Measurements from ENCODE around the gene SLC29A3. TPM values are rescaled to one million over a fixed set of nuclear protein-coding genes. Genes with fewer than 3 reads are reported as not detected.
"Not testable (repeated sequence)": the region's sequence is repeated elsewhere in the genome, so short reads cannot be mapped to it uniquely, and the experiment has no call there.

The SLC29A3 gene
- total RNA-seq, 1 experiment from 2014 or later, result 1.1 TPM

DNA sequence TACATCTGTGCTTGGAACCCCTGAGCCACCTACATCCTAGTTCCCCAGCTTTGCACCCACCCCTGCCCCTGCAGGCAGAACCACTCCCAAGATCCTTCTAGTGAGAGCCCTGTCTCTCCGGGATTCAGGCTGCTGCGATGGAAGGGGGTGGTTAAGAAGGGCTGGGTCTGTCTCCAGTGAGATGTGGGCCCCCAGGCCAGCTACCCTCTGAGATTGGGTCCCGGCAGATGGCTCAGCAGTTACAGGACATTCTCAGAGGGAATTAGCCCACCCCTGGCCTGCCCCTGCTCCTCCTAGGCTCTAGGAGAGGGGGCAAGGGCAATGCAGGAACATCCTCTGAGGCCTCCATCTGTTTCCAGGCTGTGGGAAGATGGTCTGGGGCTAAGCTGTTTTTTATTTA lies 27.7 kb downstream of the SLC29A3 start:
- Histone ChIP-seq H3K4me3 (no peak overlapping the region), H3K36me3 (no peaks in the 10 kb centered on the region), H3K27me3 (replicated peaks) (no peaks in the 10 kb centered on the region), H3K4me1 (replicated peaks) (no peaks in the 10 kb centered on the region), H3K27ac (no peak overlapping the region), H3K9me3 (replicated peaks) (no peaks in the 10 kb centered on the region)
- DNase-seq (ENCODE audit: low read depth in 1 of 2, low spot score in 2 of 2), result no peak

DNA sequence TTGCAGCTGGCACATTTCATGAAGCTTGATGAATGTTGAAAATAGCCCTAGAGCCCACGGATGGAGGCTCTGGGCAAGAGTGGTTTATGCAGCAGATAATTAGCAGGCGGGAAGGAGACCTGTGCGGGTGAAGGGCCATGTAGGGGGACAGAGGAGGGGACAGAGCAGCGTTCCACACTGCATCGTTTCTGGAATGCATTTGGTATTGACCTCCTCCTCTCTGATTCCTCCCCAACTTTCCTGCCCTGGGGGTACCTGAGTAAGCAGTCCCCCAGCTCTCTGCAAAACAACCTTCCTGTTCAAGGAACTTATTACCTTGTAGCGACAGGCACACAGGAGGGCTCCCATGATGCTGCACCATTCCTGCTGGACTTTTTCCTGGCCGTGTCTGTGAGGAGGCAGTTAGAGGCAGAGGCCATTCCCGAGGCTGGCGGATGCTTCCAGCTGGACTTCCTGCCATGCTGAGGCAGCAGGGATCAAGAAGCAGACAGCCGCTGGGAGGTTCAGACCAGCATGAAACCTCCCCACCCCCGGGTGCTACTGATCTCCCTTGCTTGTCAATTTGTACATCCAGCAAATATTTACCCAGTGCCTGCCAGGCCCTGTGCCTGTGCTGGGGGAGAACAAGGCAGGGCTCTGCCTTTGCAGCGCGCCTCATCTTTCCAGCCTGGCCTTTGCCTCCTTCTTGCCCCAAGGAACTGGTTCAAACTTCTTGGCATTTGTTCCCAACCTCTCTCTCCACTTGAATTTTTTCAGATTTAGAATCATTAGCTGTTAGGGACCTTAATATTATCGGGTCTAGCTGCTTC lies 28.7 kb downstream of the SLC29A3 start:
- Histone ChIP-seq H3K4me3 (no peak overlapping the region), H3K9me3 (replicated peaks) (no peaks in the 10 kb centered on the region), H3K36me3 (no peaks in the 10 kb centered on the region), H3K27ac (no peak overlapping the region), H3K27me3 (replicated peaks) (no peaks in the 10 kb centered on the region), H3K4me1 (replicated peaks) (no peaks in the 10 kb centered on the region)
- no peak for DNase-seq (ENCODE audit: low read depth in 1 of 2, low spot score in 2 of 2)

DNA sequence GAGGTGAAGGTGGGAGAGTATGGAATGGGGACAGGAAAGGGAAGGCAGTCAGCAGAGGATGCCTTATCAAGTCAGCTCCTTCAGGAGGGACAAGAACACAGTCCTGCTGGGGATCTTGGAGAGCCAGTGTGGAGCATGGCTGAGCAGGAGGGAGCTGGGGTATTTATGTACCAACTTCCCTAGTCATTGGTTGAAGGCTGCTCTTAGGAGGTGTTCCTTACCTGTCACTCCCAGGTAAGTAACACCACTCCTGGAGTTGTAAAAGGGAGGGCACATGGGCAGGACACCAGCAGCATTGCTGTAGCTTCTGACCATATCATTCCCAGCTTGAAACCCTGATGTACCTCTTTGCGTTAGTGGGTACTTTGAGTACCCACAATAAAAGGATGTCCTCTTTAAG lies 29.8 kb downstream of the SLC29A3 start:
- no peak for DNase-seq (ENCODE audit: low read depth in 1 of 2, low spot score in 2 of 2)
- no peaks in the 10 kb centered on the region for H3K4me1 ChIP-seq (replicated peaks)
- no peak overlapping the region for H3K4me3 ChIP-seq
- no peak overlapping the region for H3K27ac ChIP-seq
- no peaks in the 10 kb centered on the region for H3K9me3 ChIP-seq (replicated peaks)
- no peaks in the 10 kb centered on the region for H3K27me3 ChIP-seq (replicated peaks)
- H3K36me3 ChIP-seq, result no peaks in the 10 kb centered on the region

DNA sequence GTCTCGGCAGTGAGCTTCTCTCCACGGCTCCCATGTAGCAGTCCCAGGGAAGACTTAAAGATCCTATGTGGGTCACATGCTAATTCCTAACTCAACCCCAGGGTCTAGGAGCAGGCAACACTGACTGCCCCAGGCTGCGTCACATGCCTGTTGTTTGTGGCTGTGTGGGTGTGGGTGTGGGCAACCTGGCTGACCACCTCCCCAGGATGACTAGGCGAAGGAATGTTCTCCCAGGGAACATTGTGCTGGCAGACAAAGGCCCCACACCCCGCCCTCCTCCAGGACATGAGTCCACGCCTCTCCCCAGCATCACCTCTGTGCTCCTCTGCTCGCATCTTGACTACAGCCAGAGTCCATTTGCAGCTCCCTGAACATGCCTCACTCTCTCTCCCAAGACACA lies 30.3 kb downstream of the SLC29A3 start:
- Histone ChIP-seq H3K36me3 (no peaks in the 10 kb centered on the region), H3K27me3 (replicated peaks) (no peaks in the 10 kb centered on the region), H3K4me3 (no peak overlapping the region), H3K27ac (no peak overlapping the region), H3K9me3 (replicated peaks) (no peaks in the 10 kb centered on the region), H3K4me1 (replicated peaks) (no peaks in the 10 kb centered on the region)
- DNase-seq (ENCODE audit: low read depth in 1 of 2, low spot score in 2 of 2), result no peak

DNA sequence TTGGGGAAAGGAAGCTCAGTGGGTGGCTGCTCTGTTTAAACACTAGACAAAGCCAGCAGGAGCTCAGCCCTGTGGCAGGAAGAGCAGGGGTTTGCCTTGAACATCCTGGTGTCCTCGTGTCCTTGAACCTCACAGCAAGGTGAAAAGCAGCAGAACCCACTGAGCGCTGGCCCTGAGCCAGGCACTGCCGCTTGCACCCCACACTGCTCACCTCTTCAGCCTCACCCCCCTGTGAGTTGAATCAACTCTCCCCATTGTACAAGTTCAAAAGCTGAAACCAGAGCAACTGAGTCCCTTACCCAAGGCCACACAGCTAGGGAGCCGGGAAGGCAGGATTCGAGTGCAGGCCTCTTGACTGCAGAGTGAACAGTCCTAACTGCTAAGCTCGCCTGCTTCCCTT lies 32.0 kb downstream of the SLC29A3 start:
- Histone ChIP-seq H3K4me3 (no peak overlapping the region), H3K36me3 (no peaks in the 10 kb centered on the region), H3K4me1 (replicated peaks) (no peaks in the 10 kb centered on the region), H3K27ac (no peak overlapping the region), H3K9me3 (replicated peaks) (no peaks in the 10 kb centered on the region), H3K27me3 (replicated peaks) (no peaks in the 10 kb centered on the region)
- no peak for DNase-seq (ENCODE audit: low read depth in 1 of 2, low spot score in 2 of 2)

DNA sequence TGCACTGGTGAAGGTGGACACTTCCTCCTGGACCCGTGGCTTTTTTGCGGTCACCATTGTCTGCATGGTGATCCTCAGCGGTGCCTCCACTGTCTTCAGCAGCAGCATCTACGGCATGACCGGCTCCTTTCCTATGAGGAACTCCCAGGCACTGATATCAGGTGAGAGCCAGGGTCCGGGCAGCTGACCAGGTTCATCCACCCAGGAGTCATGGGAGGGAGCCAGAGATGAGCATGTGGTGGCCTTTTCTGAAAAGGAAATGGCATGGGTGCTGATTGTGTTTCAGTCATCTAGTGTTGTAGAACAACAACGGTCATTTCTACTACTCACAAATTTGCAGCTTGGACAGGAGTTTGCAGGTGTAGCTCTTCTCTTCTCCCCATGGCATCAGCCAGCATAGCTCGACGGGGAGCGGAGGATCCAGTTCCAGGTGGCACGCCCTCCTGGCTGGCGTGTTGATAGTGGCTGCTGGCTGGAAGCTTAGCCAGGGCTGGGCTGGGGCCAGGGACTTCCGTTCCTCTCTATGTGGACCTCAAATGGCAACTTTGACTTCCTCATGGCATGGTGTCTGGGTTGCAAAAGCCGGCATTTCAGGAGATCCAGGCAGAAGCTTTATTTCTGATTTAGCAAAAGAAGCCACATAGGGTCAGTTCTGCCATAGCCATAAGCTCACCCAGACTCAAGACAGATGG lies 32.7 kb downstream of the SLC29A3 start:
- H3K27ac ChIP-seq, result no peak overlapping the region
- H3K36me3 ChIP-seq, result no peaks in the 10 kb centered on the region
- H3K4me3 ChIP-seq, result no peak overlapping the region
- H3K27me3 ChIP-seq (replicated peaks), result no peaks in the 10 kb centered on the region
- no peaks in the 10 kb centered on the region for H3K4me1 ChIP-seq (replicated peaks)
- DNase-seq (ENCODE audit: low read depth in 1 of 2, low spot score in 2 of 2), result no peak
- no peaks in the 10 kb centered on the region for H3K9me3 ChIP-seq (replicated peaks)

DNA sequence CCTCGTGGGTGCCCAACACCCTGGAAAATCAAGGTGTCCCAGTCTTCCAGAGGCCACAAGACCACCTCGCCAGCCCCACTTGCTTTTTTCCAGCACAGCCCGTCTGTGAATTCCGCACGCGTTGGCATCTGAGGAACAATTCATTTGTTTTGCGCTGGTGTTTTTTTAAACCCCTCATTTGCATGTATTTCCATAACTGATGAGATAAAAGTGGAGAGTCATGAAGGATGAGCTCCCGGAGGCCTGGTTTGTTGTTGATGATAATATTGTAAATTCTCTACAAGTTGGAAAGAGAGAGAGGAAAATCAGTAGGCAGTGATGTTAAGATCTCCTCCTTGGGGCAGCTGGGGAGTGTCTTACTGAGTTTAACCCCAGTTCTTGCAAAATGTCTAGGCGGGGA lies 34.6 kb downstream of the SLC29A3 start:
- no peaks in the 10 kb centered on the region for H3K27me3 ChIP-seq (replicated peaks)
- no peaks in the 10 kb centered on the region for H3K4me1 ChIP-seq (replicated peaks)
- H3K4me3 ChIP-seq, result no peak overlapping the region
- DNase-seq (ENCODE audit: low read depth in 1 of 2, low spot score in 2 of 2), result no peak
- H3K36me3 ChIP-seq, result no peaks in the 10 kb centered on the region
- no peaks in the 10 kb centered on the region for H3K9me3 ChIP-seq (replicated peaks)
- H3K27ac ChIP-seq, result no peak overlapping the region

DNA sequence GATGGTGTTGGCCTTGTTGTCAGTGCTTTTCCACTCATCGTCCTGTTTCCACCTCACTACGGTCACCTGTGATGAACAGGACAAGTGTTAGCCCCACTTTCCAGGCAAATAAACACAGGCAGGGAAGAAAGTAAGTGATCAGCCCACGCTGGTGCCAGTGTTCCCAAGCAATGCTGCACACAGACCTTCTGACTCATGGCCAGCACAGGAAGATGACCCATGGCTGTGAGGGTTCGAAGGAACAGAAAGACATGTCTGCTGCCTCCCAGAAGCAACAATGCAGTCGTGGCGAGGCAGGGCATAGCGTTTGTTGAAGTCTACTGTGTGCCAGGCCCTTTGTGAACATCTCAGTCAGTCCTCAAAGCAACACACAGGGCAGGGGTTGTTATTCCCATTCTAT lies 35.7 kb downstream of the SLC29A3 start:
- Histone ChIP-seq H3K9me3 (replicated peaks) (no peaks in the 10 kb centered on the region), H3K27me3 (replicated peaks) (no peaks in the 10 kb centered on the region), H3K4me3 (no peak overlapping the region), H3K36me3 (no peaks in the 10 kb centered on the region), H3K4me1 (replicated peaks) (no peaks in the 10 kb centered on the region), H3K27ac (no peak overlapping the region)
- no peak for DNase-seq (ENCODE audit: low read depth in 1 of 2, low spot score in 2 of 2)

DNA sequence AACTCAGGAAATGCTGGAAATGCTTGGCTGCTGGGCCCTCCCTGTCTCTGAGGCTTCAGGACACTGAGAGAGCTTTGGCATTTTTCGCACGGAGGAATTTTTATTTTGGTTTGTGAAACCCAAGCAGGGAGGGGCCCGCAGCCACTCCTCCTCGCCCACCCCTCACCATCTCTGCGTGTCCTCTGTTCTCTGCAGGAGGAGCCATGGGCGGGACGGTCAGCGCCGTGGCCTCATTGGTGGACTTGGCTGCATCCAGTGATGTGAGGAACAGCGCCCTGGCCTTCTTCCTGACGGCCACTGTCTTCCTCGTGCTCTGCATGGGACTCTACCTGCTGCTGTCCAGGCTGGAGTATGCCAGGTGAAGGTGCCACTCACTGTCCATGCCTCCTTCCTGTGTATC lies 36.8 kb downstream of the SLC29A3 start:
- Histone ChIP-seq H3K4me1 (replicated peaks) (no peaks in the 10 kb centered on the region), H3K27ac (no peak overlapping the region), H3K4me3 (no peak overlapping the region), H3K27me3 (replicated peaks) (no peaks in the 10 kb centered on the region), H3K9me3 (replicated peaks) (no peaks in the 10 kb centered on the region), H3K36me3 (no peaks in the 10 kb centered on the region)
- no peak for DNase-seq (ENCODE audit: low read depth in 1 of 2, low spot score in 2 of 2)

DNA sequence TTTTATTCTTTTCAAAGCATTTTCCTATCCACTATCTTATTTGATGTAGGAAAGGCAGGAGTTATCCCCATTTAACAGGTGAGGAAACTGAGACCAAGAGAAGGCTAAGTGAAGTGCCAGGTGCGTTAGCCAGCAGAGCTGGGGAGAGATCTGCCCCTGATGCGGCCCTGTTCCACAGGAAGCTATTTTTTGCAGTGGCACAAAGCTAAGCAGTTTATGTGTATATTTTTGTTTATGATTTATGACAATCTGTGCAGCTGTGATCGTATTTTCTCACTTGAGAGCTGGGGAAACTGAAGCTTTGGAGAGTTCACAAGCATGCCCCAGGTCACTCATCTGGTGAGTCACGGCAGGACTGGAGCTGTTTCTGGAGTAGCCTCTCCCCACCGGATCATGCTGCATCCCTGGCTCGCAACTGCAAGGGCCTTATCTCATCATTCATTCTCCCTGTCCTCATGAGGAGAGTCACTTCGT lies 38.8 kb downstream of the SLC29A3 start:
- no peak overlapping the region for H3K4me3 ChIP-seq
- no peak for DNase-seq (ENCODE audit: low read depth in 1 of 2, low spot score in 2 of 2)
- no peaks in the 10 kb centered on the region for H3K9me3 ChIP-seq (replicated peaks)
- no peaks in the 10 kb centered on the region for H3K4me1 ChIP-seq (replicated peaks)
- H3K27me3 ChIP-seq (replicated peaks), result no peaks in the 10 kb centered on the region
- no peaks in the 10 kb centered on the region for H3K36me3 ChIP-seq
- no peak overlapping the region for H3K27ac ChIP-seq

DNA sequence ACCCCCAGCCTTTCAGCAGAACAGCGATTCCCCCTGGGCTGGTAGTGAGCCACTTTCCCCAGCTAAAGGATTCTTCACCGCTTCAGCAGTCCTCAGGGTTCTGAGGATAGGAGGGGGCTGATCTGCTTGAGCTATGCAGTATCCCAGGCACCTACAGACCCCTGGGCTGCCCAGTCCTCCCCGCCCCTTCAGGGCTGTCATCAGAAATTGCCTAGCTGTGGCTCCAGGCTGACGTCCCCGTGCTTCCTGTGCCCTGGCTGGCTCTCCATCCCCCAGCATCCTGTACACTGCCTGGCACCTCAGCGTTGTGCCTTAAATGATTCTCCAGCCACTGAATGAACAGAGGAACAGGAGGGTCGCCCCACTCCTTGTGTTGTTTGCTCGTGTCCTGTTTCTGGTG lies 39.2 kb downstream of the SLC29A3 start:
- no peak overlapping the region for H3K27ac ChIP-seq
- H3K4me3 ChIP-seq, result no peak overlapping the region
- no peaks in the 10 kb centered on the region for H3K27me3 ChIP-seq (replicated peaks)
- no peaks in the 10 kb centered on the region for H3K4me1 ChIP-seq (replicated peaks)
- no peaks in the 10 kb centered on the region for H3K36me3 ChIP-seq
- H3K9me3 ChIP-seq (replicated peaks), result no peaks in the 10 kb centered on the region
- no peak for DNase-seq (ENCODE audit: low read depth in 1 of 2, low spot score in 2 of 2)

DNA sequence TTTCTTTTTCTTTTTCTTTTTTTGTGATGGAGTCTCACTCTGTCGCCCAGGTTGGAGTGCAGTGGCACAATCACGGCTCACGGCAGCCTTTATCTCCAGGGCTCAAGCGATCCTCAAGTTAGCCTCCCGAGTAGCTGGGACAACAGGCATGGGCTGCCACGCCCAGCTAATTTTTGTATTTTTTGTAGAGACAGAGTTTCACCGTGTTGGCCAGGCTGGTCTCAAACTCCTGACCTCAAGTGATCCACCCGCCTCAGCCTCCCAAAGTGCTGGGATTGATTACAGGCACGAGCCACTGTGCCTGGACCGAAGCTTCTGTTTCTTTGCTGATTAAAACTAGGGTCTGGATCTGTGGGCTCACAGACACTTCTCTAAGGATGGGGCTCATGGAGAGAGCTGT lies 39.8 kb downstream of the SLC29A3 start:
- not testable (repeated sequence) for H3K36me3 ChIP-seq; H3K4me3 ChIP-seq; H3K27me3 ChIP-seq (replicated peaks); H3K9me3 ChIP-seq (replicated peaks); H3K27ac ChIP-seq; DNase-seq (ENCODE audit: low read depth in 1 of 2, low spot score in 2 of 2); H3K4me1 ChIP-seq (replicated peaks)

DNA sequence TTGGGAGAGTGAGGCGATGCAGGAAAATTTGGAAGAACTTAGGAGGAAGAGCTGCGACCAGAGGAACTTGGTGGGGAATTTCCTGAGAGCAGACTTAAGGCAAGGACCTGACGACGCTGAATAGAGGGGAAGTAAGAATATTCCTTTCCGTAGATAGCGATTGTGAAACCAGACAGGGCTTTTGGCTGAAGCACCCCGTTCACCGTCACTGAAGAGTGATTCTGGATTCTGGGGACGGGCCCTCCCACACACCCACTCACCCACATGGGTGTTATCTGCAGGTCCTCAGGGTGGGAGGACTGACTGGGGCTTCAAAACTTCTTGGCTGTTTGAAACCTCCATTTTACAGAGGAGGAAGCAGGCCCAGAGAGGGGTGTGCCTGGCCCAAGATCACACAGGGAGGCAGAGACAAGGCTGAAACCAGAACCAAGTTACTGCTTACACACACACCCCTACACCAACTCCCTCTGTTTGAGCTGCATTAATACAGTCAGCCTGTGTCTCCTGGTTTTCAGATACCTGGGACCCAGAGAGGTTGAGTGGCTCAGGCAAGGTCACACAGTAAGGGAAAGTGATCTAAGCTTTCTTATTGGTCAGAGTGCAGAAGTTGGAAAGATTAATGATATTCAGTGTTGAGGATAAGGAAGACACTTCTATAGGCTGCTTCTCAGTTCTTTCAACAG lies 40.4 kb downstream of the SLC29A3 start:
- no peaks in the 10 kb centered on the region for H3K36me3 ChIP-seq
- no peak for DNase-seq (ENCODE audit: low read depth in 1 of 2, low spot score in 2 of 2)

DNA sequence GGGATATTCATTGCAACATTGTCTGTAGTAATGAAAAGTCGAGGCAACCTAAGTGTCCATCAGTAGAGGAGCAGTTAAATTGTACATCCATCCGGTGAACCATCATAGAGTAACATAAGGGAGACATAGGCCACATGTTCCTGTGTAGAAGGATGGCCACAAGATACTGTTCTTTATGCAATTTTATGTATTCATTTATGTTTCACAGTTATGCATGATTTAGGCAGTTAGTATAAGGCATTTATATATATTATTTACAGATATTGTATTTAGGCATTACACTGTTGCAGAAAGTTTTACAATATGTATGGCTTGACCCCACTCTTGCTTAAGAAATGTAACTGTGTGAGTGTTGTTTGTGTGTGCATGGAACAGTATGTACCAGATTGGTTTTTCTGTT lies 41.7 kb downstream of the SLC29A3 start:
- H3K4me3 ChIP-seq, result no peak overlapping the region
- no peaks in the 10 kb centered on the region for H3K27me3 ChIP-seq (replicated peaks)
- no peak for DNase-seq (ENCODE audit: low read depth in 1 of 2, low spot score in 2 of 2)
- peaks cover 7% of the 10 kb centered on the region; the same call in 1 of the 2 replicates for H3K4me1 ChIP-seq (replicated peaks)
- H3K36me3 ChIP-seq, result no peaks in the 10 kb centered on the region
- H3K9me3 ChIP-seq (replicated peaks), result no peaks in the 10 kb centered on the region
- no peak overlapping the region for H3K27ac ChIP-seq

More for the DNA sequence above, 40.4 kb downstream of the SLC29A3 start:
- no peaks in the 10 kb centered on the region for H3K27me3 ChIP-seq (replicated peaks)
- no peaks in the 10 kb centered on the region for H3K9me3 ChIP-seq (replicated peaks)
- H3K27ac ChIP-seq, result no peak overlapping the region
- H3K4me1 ChIP-seq (replicated peaks), result peaks cover 2% of the 10 kb centered on the region; the same call in 1 of the 2 replicates
- H3K4me3 ChIP-seq, result no peak overlapping the region

All from SJSA1 (cell line).